ENCODE data around the gene ZDHHC11B. TPM values are rescaled to one million over a fixed set of nuclear protein-coding genes. Genes with fewer than 3 reads are reported as not detected.
"Not testable (repeated sequence)": the region's sequence is repeated elsewhere in the genome, so short reads cannot be mapped to it uniquely, and the experiment has no call there.

ZDHHC11B gene
- total RNA-seq, 5 donors from 2014 or later (not counting 1 experiment from before 2014, with no cell fraction given) = 2.1 to 20.6 (median 3.6) TPM

- DNase-seq (peak in 12 of 35 experiments; percentile 9 to 42 (median 26)), ATAC-seq (replicated peaks in 1 of 4) (peak; percentile 40 to 59 (median 47))
- Histone ChIP-seq H3K27me3 (replicated peaks in 1 of 2; ENCODE audit: control insufficient read depth in 2 of 2, extremely low read depth in 1 of 2, insufficient read depth in 2 of 2, low read length in 1 of 2) (peaks cover 0 to 3% of the 10 kb centered on the region in 2 experiments), H3K27ac (ENCODE audit: low read length) (peak overlapping the region; percentile 73), H3K9me3 (no peaks in the 10 kb centered on the region), H3K36me3 (ENCODE audit: control insufficient read depth in 2 of 2, extremely low read depth in 1 of 2, insufficient read depth in 1 of 2, low read length in 1 of 2) (no peaks in the 10 kb centered on the region), H3K4me1 (ENCODE audit: control insufficient read depth in 1 of 2, extremely low read depth in 1 of 2, insufficient read depth in 2 of 2, low read length in 2 of 2) (peaks cover 9 to 32% of the 10 kb centered on the region in 2 experiments), H3K4me3 (ENCODE audit: control insufficient read depth in 1 of 2, extremely low read depth in 1 of 2, low read length in 1 of 2) (no peak overlapping the region)
- Mint-ChIP-seq H3K36me3 (no peaks in the 10 kb centered on the region), H3K9me3 (no peaks in the 10 kb centered on the region), H3K27ac (peak overlapping the region; percentile 16 to 41), H3K4me1 (peaks cover 21 to 36% (median 26%) of the 10 kb centered on the region in 3 donors), H3K27me3 (peaks cover 0 to 9% of the 10 kb centered on the region in 2 donors), H3K4me3 (peak overlapping the region in 1 of 3 donors; percentile 81)
- ChIA-PET CTCF (no interaction called here), POLR2A (no interaction called here)
- 65% methylated on average over 20 of the region's 21 CpGs for WGBS (ENCODE audit: insufficient coverage)
Observed at GRCh38 chr5:757931-758697, 26.4 kb downstream of the ZDHHC11B start.

- H3K4me1 ChIP-seq (ENCODE audit: control insufficient read depth in 1 of 2, extremely low read depth in 1 of 2, insufficient read depth in 2 of 2, low read length in 2 of 2) = peaks cover 9 to 32% of the 10 kb centered on the region in 2 experiments
- H3K9me3 ChIP-seq = no peaks in the 10 kb centered on the region
- ChIA-PET CTCF (no interaction called here), POLR2A (no interaction called here)
- H3K27me3 ChIP-seq (replicated peaks in 1 of 2; ENCODE audit: control insufficient read depth in 2 of 2, extremely low read depth in 1 of 2, insufficient read depth in 2 of 2, low read length in 1 of 2) = peaks cover 0 to 3% of the 10 kb centered on the region in 2 experiments
- peaks cover 21 to 36% (median 26%) of the 10 kb centered on the region in 3 donors for H3K4me1 Mint-ChIP-seq
- peaks cover 0 to 9% of the 10 kb centered on the region in 2 donors for H3K27me3 Mint-ChIP-seq
- peak overlapping the region in 1 of 3 donors; percentile 81 for H3K4me3 Mint-ChIP-seq
- H3K9me3 Mint-ChIP-seq = no peaks in the 10 kb centered on the region
- no peak overlapping the region for H3K27ac Mint-ChIP-seq
- H3K36me3 Mint-ChIP-seq = no peaks in the 10 kb centered on the region
- H3K4me3 ChIP-seq (ENCODE audit: control insufficient read depth in 1 of 2, extremely low read depth in 1 of 2, low read length in 1 of 2) = no peak overlapping the region
- 81% methylated on average over 14 of the region's 15 CpGs for WGBS (ENCODE audit: insufficient coverage)
- H3K27ac ChIP-seq (ENCODE audit: low read length) = no peak overlapping the region
- ATAC-seq (replicated peaks in 1 of 4) = no peak
- H3K36me3 ChIP-seq (ENCODE audit: control insufficient read depth in 2 of 2, extremely low read depth in 1 of 2, insufficient read depth in 1 of 2, low read length in 1 of 2) = no peaks in the 10 kb centered on the region
- peak in 3 of 35 experiments; percentile 4 to 19 (median 14) for DNase-seq
Observed at GRCh38 chr5:757346-757930, 27.1 kb downstream of the ZDHHC11B start.

DNA sequence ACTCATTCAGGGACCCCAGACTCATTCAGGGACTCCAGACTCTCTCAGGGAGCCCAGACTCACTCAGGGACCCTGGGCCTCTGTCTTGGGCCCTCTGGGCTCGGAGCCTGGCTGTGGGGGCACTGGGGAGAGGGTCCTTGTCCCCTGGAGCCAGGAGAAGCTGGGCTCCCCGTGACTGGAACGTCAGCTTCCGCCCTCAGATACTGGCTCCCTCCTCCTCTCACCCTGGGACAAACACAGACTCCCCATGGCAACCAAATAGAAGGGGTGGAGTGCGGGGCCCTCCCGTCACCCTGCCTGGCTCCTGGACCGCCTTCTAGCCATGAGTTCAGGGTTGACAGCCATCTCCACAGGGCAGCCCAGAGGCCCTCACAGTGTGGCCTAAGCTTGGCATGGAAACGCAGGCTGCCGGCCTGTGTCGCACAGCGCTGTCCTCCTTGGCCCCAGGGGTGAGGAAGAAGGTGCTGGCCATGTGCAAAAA is 27.6 kb downstream of the ZDHHC11B start:
- Mint-ChIP-seq H3K4me3 (no peak overlapping the region), H3K27ac (no peak overlapping the region), H3K9me3 (no peaks in the 10 kb centered on the region), H3K4me1 (peaks cover 21 to 36% (median 26%) of the 10 kb centered on the region in 3 donors), H3K36me3 (no peaks in the 10 kb centered on the region), H3K27me3 (peaks cover 0 to 9% of the 10 kb centered on the region in 2 donors)
- ATAC-seq (replicated peaks in 1 of 4) (peak in 1 of 4 experiments; percentile 10), DNase-seq (peak in 3 of 35 experiments; percentile 23 to 32 (median 24))
- ChIA-PET POLR2A (no interaction called here), CTCF (no interaction called here)
- H3K9me3 ChIP-seq = no peaks in the 10 kb centered on the region
- peaks cover 0 to 3% of the 10 kb centered on the region in 2 experiments for H3K27me3 ChIP-seq (replicated peaks in 1 of 2; ENCODE audit: control insufficient read depth in 2 of 2, extremely low read depth in 1 of 2, insufficient read depth in 2 of 2, low read length in 1 of 2)
- no peaks in the 10 kb centered on the region for H3K36me3 ChIP-seq (ENCODE audit: control insufficient read depth in 2 of 2, extremely low read depth in 1 of 2, insufficient read depth in 1 of 2, low read length in 1 of 2)
- no peak overlapping the region for H3K27ac ChIP-seq (ENCODE audit: low read length)
- H3K4me1 ChIP-seq (ENCODE audit: control insufficient read depth in 1 of 2, extremely low read depth in 1 of 2, insufficient read depth in 2 of 2, low read length in 2 of 2) = peaks cover 9 to 31% of the 10 kb centered on the region in 2 experiments
- 74% methylated on average over 7 of the region's 11 CpGs for WGBS (ENCODE audit: insufficient coverage)
- H3K4me3 ChIP-seq (ENCODE audit: control insufficient read depth in 1 of 2, extremely low read depth in 1 of 2, low read length in 1 of 2) = no peak overlapping the region

GRCh38 chr5:756171-756570 is 28.4 kb downstream of the ZDHHC11B start:
- ChIA-PET CTCF (no interaction called here), POLR2A (no interaction called here)
- H3K27ac Mint-ChIP-seq = no peak overlapping the region
- peak in 1 of 35 experiments; percentile 22 for DNase-seq
- 92% methylated on average over 2 of the region's 10 CpGs for WGBS (ENCODE audit: insufficient coverage)
- Histone ChIP-seq H3K36me3 (ENCODE audit: control insufficient read depth in 2 of 2, extremely low read depth in 1 of 2, insufficient read depth in 1 of 2, low read length in 1 of 2) (no peaks in the 10 kb centered on the region), H3K27me3 (replicated peaks in 1 of 2; ENCODE audit: control insufficient read depth in 2 of 2, extremely low read depth in 1 of 2, insufficient read depth in 2 of 2, low read length in 1 of 2) (peaks cover 0 to 3% of the 10 kb centered on the region in 2 experiments), H3K9me3 (no peaks in the 10 kb centered on the region), H3K4me1 (ENCODE audit: control insufficient read depth in 1 of 2, extremely low read depth in 1 of 2, insufficient read depth in 2 of 2, low read length in 2 of 2) (peaks cover 9 to 30% of the 10 kb centered on the region in 2 experiments), H3K4me3 (ENCODE audit: control insufficient read depth in 1 of 2, extremely low read depth in 1 of 2, low read length in 1 of 2) (no peak overlapping the region), H3K27ac (ENCODE audit: low read length) (no peak overlapping the region)
- no peaks in the 10 kb centered on the region for H3K9me3 Mint-ChIP-seq
- peaks cover 21 to 36% (median 26%) of the 10 kb centered on the region in 3 donors for H3K4me1 Mint-ChIP-seq
- no peak for ATAC-seq (replicated peaks in 1 of 4)
- H3K4me3 Mint-ChIP-seq = no peak overlapping the region
- peaks cover 0 to 9% of the 10 kb centered on the region in 2 donors for H3K27me3 Mint-ChIP-seq
- no peaks in the 10 kb centered on the region for H3K36me3 Mint-ChIP-seq

- H3K27ac ChIP-seq (ENCODE audit: low read length); H3K9me3 Mint-ChIP-seq; H3K36me3 ChIP-seq (ENCODE audit: control insufficient read depth in 2 of 2, extremely low read depth in 1 of 2, insufficient read depth in 1 of 2, low read length in 1 of 2); H3K27me3 ChIP-seq (replicated peaks in 1 of 2; ENCODE audit: control insufficient read depth in 2 of 2, extremely low read depth in 1 of 2, insufficient read depth in 2 of 2, low read length in 1 of 2); H3K4me3 Mint-ChIP-seq; POLR2A ChIA-PET; H3K27ac Mint-ChIP-seq; H3K36me3 Mint-ChIP-seq; H3K4me3 ChIP-seq (ENCODE audit: control insufficient read depth in 1 of 2, extremely low read depth in 1 of 2, low read length in 1 of 2); H3K27me3 Mint-ChIP-seq; ATAC-seq (replicated peaks in 1 of 4); CTCF ChIA-PET; H3K9me3 ChIP-seq: not testable (repeated sequence)
- peak in 2 of 35 experiments; percentile 20 to 31 for DNase-seq
- peaks cover 17 to 31% (median 22%) of the 10 kb centered on the region in 3 donors for H3K4me1 Mint-ChIP-seq
- peaks cover 9 to 23% of the 10 kb centered on the region in 2 experiments for H3K4me1 ChIP-seq (ENCODE audit: control insufficient read depth in 1 of 2, extremely low read depth in 1 of 2, insufficient read depth in 2 of 2, low read length in 2 of 2)
- WGBS (ENCODE audit: insufficient coverage) = no CpG with 5 or more reads among the region's 16 CpGs
Observed at GRCh38 chr5:754143-754632, 30.3 kb downstream of the ZDHHC11B start.

DNA sequence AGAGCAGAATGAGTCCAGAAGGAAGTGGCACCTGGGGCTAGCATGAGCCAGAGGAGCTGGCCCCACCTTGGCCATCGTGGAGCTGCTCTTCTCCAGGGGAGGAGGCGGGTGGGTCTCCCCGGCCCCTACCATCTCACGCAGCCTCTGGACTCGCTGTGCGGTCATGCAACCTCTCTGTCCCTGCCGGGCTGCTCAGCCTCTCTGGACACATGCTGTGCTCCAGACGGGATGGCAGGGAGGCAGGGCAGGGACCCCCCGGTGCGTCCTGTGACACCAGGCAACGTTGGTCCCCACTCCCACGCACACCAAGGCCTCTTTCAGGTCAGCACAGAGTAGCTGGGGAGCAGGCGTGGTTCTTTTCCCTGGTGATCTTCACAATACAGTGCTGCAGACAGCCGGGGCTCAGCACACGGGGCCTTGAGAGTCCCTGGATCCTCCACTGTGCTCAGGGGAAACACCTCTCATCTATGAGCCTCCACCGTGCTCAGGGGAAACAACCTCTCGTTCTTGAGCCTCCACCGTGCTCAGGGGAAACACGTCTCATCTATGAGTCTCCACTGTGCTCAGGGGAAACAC is 30.9 kb downstream of the ZDHHC11B start:
- 93% methylated on average over 6 of the region's 19 CpGs for WGBS (ENCODE audit: insufficient coverage)

More for the DNA sequence above, 30.9 kb downstream of the ZDHHC11B start:
- H3K36me3 Mint-ChIP-seq; H3K27ac ChIP-seq (ENCODE audit: low read length); POLR2A ChIA-PET; H3K9me3 ChIP-seq; ATAC-seq (replicated peaks in 1 of 4); H3K27me3 Mint-ChIP-seq; CTCF ChIA-PET; H3K9me3 Mint-ChIP-seq; H3K36me3 ChIP-seq (ENCODE audit: control insufficient read depth in 2 of 2, extremely low read depth in 1 of 2, insufficient read depth in 1 of 2, low read length in 1 of 2); H3K4me3 ChIP-seq (ENCODE audit: control insufficient read depth in 1 of 2, extremely low read depth in 1 of 2, low read length in 1 of 2); H3K27me3 ChIP-seq (replicated peaks in 1 of 2; ENCODE audit: control insufficient read depth in 2 of 2, extremely low read depth in 1 of 2, insufficient read depth in 2 of 2, low read length in 1 of 2); H3K27ac Mint-ChIP-seq; H3K4me3 Mint-ChIP-seq: not testable (repeated sequence)
- H3K4me1 Mint-ChIP-seq = peaks cover 12 to 26% (median 16%) of the 10 kb centered on the region in 3 donors
- H3K4me1 ChIP-seq (ENCODE audit: control insufficient read depth in 1 of 2, extremely low read depth in 1 of 2, insufficient read depth in 2 of 2, low read length in 2 of 2) = peaks cover 7 to 18% of the 10 kb centered on the region in 2 experiments
- DNase-seq = peak in 1 of 35 experiments; percentile 22
